GM13976 (cell line): ENCODE data around the gene PPFIA2.

Source experiments
- DNase-seq: peaks from one replicate; pipeline ENCODE4 v3.0.0; 2012; ENCODE audit warnings: low spot score
- in situ Hi-C: fragments of 300-500 bp; cut with MboI; formaldehyde crosslinking; loops from one replicate; pipeline ENCODE4 v1.12.0; 2022; ENCODE audit warnings: low sequenced_read_pairs, mixed read lengths, inconsistent platforms; ENCODE audit not compliant: unreplicated experiment
- TF ChIP-seq, protein P1 (sequence below): IDR thresholded peaks from 2 replicates; pipeline ENCODE4 v1.5.1; 2012; ENCODE audit warnings: borderline replicate concordance, mild to moderate bottlenecking; ENCODE audit not compliant: insufficient read depth; ENCODE audit errors: extremely low read depth, missing control alignments, control extremely low read depth

PPFIA2 gene

DNA sequence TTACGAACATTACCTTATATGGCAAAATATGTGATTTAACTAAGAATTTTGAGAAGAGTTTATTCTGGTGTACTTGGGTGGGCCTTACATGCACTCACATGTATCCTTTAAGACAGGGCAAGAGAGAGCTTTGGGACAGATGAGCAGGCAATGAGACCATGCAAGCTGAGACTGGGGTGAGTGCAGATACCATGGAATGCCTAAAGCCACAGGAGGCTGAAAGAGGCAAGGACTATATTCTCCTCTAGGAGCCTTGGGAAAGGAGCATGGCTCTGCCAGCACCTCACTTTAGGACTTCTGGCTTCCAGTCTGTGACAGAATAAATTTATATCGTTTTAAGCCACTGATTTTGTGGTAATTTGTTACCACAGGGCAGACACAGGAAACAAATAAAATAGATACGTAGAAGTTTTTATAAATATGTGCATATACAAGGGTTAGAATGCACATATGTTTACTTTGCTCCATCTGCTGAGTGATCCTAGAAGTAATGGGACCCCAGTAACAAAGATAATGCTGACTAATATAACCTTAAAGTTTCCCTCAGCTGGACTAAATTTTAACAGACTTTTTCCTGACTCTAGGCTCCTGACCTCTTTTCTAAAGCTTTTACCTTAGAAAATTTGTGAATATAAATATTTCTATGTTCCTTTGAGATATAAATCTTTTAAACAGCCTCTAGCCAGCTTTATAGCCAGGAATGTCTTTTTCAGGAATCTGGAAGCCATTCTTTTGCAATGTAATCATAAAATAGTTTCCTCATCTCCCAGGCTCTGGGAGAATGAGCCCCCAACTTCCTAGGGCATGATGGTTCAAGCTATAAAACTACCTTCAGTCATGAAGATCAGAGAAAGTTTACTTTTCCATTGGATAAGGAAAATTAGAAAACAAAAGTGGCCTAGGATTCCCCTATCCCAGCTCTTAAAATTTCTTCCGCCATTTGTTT, 216.8 kb downstream of the PPFIA2 start:
- TF ChIP-seq, protein P1, sequence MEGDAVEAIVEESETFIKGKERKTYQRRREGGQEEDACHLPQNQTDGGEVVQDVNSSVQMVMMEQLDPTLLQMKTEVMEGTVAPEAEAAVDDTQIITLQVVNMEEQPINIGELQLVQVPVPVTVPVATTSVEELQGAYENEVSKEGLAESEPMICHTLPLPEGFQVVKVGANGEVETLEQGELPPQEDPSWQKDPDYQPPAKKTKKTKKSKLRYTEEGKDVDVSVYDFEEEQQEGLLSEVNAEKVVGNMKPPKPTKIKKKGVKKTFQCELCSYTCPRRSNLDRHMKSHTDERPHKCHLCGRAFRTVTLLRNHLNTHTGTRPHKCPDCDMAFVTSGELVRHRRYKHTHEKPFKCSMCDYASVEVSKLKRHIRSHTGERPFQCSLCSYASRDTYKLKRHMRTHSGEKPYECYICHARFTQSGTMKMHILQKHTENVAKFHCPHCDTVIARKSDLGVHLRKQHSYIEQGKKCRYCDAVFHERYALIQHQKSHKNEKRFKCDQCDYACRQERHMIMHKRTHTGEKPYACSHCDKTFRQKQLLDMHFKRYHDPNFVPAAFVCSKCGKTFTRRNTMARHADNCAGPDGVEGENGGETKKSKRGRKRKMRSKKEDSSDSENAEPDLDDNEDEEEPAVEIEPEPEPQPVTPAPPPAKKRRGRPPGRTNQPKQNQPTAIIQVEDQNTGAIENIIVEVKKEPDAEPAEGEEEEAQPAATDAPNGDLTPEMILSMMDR = no peak
- in situ Hi-C loops = no loop called here
- DNase-seq = no peak

DNA sequence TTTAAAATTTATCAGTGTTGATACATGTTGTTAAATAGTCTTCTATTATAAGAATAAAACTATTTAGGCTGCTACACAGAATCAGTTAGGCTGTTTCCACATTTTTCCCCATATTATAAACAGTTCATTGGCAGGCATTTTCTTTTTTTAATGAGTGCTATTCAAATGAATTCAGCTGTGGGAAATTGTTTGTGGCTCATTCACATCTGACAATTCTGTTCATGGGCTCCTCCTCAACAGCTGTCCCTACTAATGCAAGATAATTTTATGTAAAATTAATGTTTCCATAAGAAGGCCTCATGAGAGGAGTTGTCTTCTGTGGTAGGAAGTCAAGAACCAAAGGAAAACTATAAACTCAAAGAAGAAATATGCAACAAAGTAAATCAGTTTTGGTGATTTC, 218.0 kb downstream of the PPFIA2 start:
- DNase-seq = no peak
- in situ Hi-C loops = no loop called here
- TF ChIP-seq, protein P1 = no peak

DNA sequence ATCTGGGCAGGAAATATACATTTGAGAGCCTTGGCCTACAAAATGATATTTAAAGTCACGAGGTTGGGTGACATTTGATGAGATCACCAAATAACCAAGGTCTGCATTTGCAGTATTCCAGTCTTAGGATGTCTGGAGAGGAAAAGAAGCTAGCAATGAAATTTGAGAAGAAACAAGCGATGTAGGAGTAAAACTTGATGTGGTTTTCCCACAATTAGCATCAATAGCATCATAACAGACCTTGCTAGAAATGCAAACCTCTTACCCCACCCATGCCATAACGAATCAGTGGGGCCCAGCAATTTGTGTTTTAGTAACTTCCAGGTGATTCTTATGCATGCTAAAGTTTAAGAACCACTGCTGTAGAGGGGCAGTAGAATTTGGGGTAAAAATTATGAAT, 219.9 kb downstream of the PPFIA2 start:
- TF ChIP-seq, protein P1 = no peak
- DNase-seq = no peak
- in situ Hi-C loops = no loop called here

DNA sequence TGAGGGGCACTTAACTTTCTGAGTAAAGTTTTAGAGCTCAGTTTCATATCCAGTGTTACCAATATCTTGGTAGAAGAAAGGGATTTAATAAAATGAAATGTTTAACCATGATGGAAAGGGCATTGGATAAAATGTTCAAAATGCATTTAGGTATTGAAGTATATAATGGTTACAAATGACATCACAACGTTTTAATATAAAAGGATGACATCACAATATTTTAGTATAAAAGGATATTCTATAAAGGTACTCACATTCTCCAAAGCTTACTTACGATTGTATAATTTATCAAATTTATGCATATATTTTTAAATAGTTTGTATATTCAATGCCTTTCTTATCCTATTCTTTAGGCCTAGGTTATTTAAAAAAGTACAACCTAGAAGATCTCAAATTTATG, 226.1 kb downstream of the PPFIA2 start:
- TF ChIP-seq, protein P1 = no peak
- in situ Hi-C loops = no loop called here
- DNase-seq = no peak

DNA sequence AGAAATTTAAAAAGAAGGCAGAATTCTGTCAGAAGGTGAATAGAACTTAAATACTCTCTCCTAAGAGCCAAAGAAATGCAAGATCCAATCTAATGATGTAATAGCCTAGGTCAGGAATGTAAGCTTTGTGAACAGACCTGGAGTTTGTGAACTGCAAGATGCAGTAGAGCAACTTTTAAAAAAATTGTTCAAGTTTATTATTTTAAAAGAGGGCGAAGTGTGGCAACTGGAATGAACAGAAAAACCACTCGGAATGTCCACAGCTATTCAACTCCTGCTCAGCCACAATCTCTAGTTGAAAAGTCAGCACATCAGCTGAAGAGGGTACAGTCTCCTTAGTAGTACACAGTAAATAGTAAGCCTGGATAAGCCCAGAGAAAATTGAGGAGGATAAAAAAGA, 228.8 kb downstream of the PPFIA2 start:
- no peak for DNase-seq
- in situ Hi-C loops = no loop called here
- TF ChIP-seq, protein P1 = no peak

- TF ChIP-seq, protein P1 = no peak
- in situ Hi-C loops = no loop called here
- peak; percentile 9 for DNase-seq
These were observed 238.8 kb downstream of the PPFIA2 start for GRCh38 chr12:81520064-81520945.
